Right cardiac atrium (tissue), 5 donors: ENCODE measurements around the gene MCM7. TPM values are rescaled to one million over a fixed set of nuclear protein-coding genes. Genes with fewer than 3 reads are reported as not detected.

Experiments used
- ATAC-seq, 2 donors: fragments of 200-7000 bp; cut with Tn5 transposase; one replicate each; pipeline versions ENCODE4 v1.8.0 to v1.9.1; 2020; ENCODE audit warnings: moderate library complexity in 2 of 2, mild to moderate bottlenecking in 1 of 2
- DNase-seq, 3 donors: peaks; one replicate each; pipeline ENCODE4 v3.0.0-alpha.2; 2020
- H3K27ac ChIP-seq: one replicate; pipeline ENCODE4 v1.5.1; 2013; ENCODE audit warnings: mild to moderate bottlenecking, low read length, control low read depth, moderate library complexity
- H3K27me3 ChIP-seq: one replicate; pipeline ENCODE4 v1.6.1; 2013; ENCODE audit not compliant: control insufficient read depth, insufficient read depth
- H3K4me1 ChIP-seq: one replicate; pipeline ENCODE4 v1.6.1; 2013; ENCODE audit warnings: low read length; ENCODE audit not compliant: control insufficient read depth, insufficient read depth
- H3K4me3 ChIP-seq: one replicate; pipeline ENCODE4 v1.5.1; 2013; ENCODE audit warnings: low read length, control low read depth
- H3K9me3 ChIP-seq: one replicate; pipeline ENCODE4 v1.6.1; 2013; ENCODE audit warnings: low read length; ENCODE audit not compliant: control insufficient read depth
- WGBS: extraction: QIAGEN DNeasy Blood & Tissue Kit; methylation state at CpG from one replicate; pipeline ENCODE4 v1.1.7; 2013; 5-methylcytosine and 5-hydroxymethylcytosine counted together
- intact Hi-C, 4 donors: fragments of 100-400 bp; cut with DNase I; formaldehyde crosslinking; loops; one replicate each; pipeline versions ENCODE4 v1.11.0 to v1.14.0; 2022 to 2023
- polyA plus RNA-seq: library from polyadenylated mRNA; stranded (reverse); fragments of 200-250 nt; gene quantifications from one replicate; pipeline ENCODE4 v1.2.3, GENCODE V29; 2013
- total RNA-seq, 4 donors: library from RNA; stranded (reverse); fragmentation: NEBNext Ultra II Directional; extraction: Animal tissue kit (Norgen Biotek cat#: 25700); gene quantifications; one replicate each; pipeline ENCODE4 v1.2.1, GENCODE V29; 2021
- donor health status: healthy with polysubstance abuse.
- donor health status: DM: no; HTN: yes; CAD: no.
- donor health status: DM: no; HTN: no; CAD: no.
- donor health status: DM: no; HTN: yes; CAD: no; lungs with severe emphysema.
- donor health status: DM: yes; HTN: yes; CAD: no.

The MCM7 gene
- total and polyA plus RNA-seq, 5 donors: 14.2 to 26.9 (median 20.0) TPM

GRCh38 chr7:100093054-100093453 lies 8.1 kb downstream of the MCM7 start:
- ATAC-seq (no peak), DNase-seq (no peak)
- 37% methylated on average over 8 of the region's 8 CpGs for WGBS
- no peaks in the 10 kb centered on the region for H3K9me3 ChIP-seq
- H3K27me3 ChIP-seq: no peaks in the 10 kb centered on the region
- intact Hi-C loops: no loop called here
- H3K4me3 ChIP-seq: no peak overlapping the region
- no peak overlapping the region for H3K27ac ChIP-seq
- peaks cover 3% of the 10 kb centered on the region for H3K4me1 ChIP-seq

- Histone ChIP-seq H3K9me3 (no peaks in the 10 kb centered on the region), H3K4me3 (no peak overlapping the region), H3K27me3 (no peaks in the 10 kb centered on the region), H3K27ac (no peak overlapping the region), H3K4me1 (peaks cover 3% of the 10 kb centered on the region)
- ATAC-seq (no peak), DNase-seq (no peak)
- 65% methylated on average over 19 of the region's 19 CpGs for WGBS
- intact Hi-C loops: no loop called here
These were observed 9.6 kb downstream of the MCM7 start for GRCh38 chr7:100091411-100092181.

GRCh38 chr7:100090527-100091410 lies 10.4 kb downstream of the MCM7 start:
- H3K27me3 ChIP-seq: no peaks in the 10 kb centered on the region
- DNase-seq (no peak), ATAC-seq (no peak)
- no peaks in the 10 kb centered on the region for H3K9me3 ChIP-seq
- WGBS: 87% methylated on average over 14 of the region's 14 CpGs
- intact Hi-C loops: no loop called here
- no peak overlapping the region for H3K27ac ChIP-seq
- no peak overlapping the region for H3K4me3 ChIP-seq
- peaks cover 3% of the 10 kb centered on the region for H3K4me1 ChIP-seq

- no peaks in the 10 kb centered on the region for H3K9me3 ChIP-seq
- peaks cover 3% of the 10 kb centered on the region for H3K4me1 ChIP-seq
- 31% methylated on average over 7 of the region's 7 CpGs for WGBS
- intact Hi-C loops: loop anchor here in 2 of 4 donors (10.0 kb wide), 1 partner anchor 95 kb away; no protein-coding TSS in a partner anchor
- DNase-seq: no peak
- H3K27me3 ChIP-seq: no peaks in the 10 kb centered on the region
- no peak overlapping the region for H3K27ac ChIP-seq
- peak overlapping the region; percentile 79 for H3K4me3 ChIP-seq
- no peak for ATAC-seq
These were observed 11.6 kb downstream of the MCM7 start for GRCh38 chr7:100089458-100090196.

GRCh38 chr7:100088621-100089457 lies 12.4 kb downstream of the MCM7 start, which contains the start of gene COPS6:
COPS6 (plus strand) TSS chr7:100088969; CDS start chr7:100088991, 22 bp downstream.
- under 1% methylated on average over 68 of the region's 68 CpGs for WGBS
- Histone ChIP-seq H3K4me1 (peaks cover 3% of the 10 kb centered on the region), H3K27ac (peak within 1 kb of the TSS; percentile 71), H3K4me3 (peak within 1 kb of the TSS; percentile 79), H3K27me3 (no peaks in the 10 kb centered on the region), H3K9me3 (no peaks in the 10 kb centered on the region)
- ATAC-seq: peak; percentile 85 to 86
- intact Hi-C loops: loop anchor here in 2 of 4 donors (10.0 kb wide), 1 partner anchor 94 kb away; no protein-coding TSS in a partner anchor
- peak; percentile 86 to 96 (median 94) for DNase-seq

GRCh38 chr7:100088095-100088620 lies 13.0 kb downstream of the MCM7 start:
- ATAC-seq: no peak
- peaks cover 3% of the 10 kb centered on the region for H3K4me1 ChIP-seq
- WGBS: 79% methylated on average over 11 of the region's 11 CpGs
- no peaks in the 10 kb centered on the region for H3K27me3 ChIP-seq
- no peak for DNase-seq
- H3K27ac ChIP-seq: peak overlapping the region; percentile 71
- H3K4me3 ChIP-seq: peak overlapping the region; percentile 79
- no peaks in the 10 kb centered on the region for H3K9me3 ChIP-seq
- intact Hi-C loops: loop anchor here in 2 of 4 donors (10.0 kb wide), 1 partner anchor 93 kb away; no protein-coding TSS in a partner anchor

GRCh38 chr7:100087055-100087750 lies 14.0 kb downstream of the MCM7 start:
- DNase-seq (no peak), ATAC-seq (no peak)
- H3K4me3 ChIP-seq: no peak overlapping the region
- H3K4me1 ChIP-seq: peaks cover 3% of the 10 kb centered on the region
- intact Hi-C loops: loop anchor here in 2 of 4 donors (10.0 kb wide), 1 partner anchor 92 kb away; no protein-coding TSS in a partner anchor
- no peaks in the 10 kb centered on the region for H3K9me3 ChIP-seq
- no peak overlapping the region for H3K27ac ChIP-seq
- WGBS: 79% methylated on average over 10 of the region's 10 CpGs
- no peaks in the 10 kb centered on the region for H3K27me3 ChIP-seq

- WGBS: 50% methylated on average over 3 of the region's 3 CpGs
- DNase-seq (no peak), ATAC-seq (no peak)
- peaks cover 3% of the 10 kb centered on the region for H3K4me1 ChIP-seq
- no peak overlapping the region for H3K4me3 ChIP-seq
- H3K27ac ChIP-seq: no peak overlapping the region
- H3K9me3 ChIP-seq: no peaks in the 10 kb centered on the region
- no peaks in the 10 kb centered on the region for H3K27me3 ChIP-seq
- intact Hi-C loops: loop anchor here in 2 of 4 donors (10.0 kb wide), 1 partner anchor 91 kb away; no protein-coding TSS in a partner anchor
These were observed 15.7 kb downstream of the MCM7 start for GRCh38 chr7:100085515-100085914.

GRCh38 chr7:100082978-100083377 lies 18.2 kb downstream of the MCM7 start:
- ATAC-seq (no peak), DNase-seq (no peak)
- Histone ChIP-seq H3K4me1 (peaks cover 3% of the 10 kb centered on the region), H3K4me3 (no peak overlapping the region), H3K27me3 (no peaks in the 10 kb centered on the region), H3K9me3 (no peaks in the 10 kb centered on the region), H3K27ac (peak overlapping the region; percentile 59)
- WGBS: 52% methylated on average over 4 of the region's 4 CpGs
- intact Hi-C loops: loop anchor here in 2 of 4 donors (10.0 kb wide), 1 partner anchor 88 kb away; no protein-coding TSS in a partner anchor
